Keratinocyte (primary cell): ENCODE results near the gene EPHB3.

Experiments used
- CTCF ChIP-seq, 3 experiments: IDR thresholded peaks in 1 of 3; conservative IDR thresholded peaks in 1 of 3; optimal IDR thresholded peaks in 1 of 3; 2 replicates in 2 of 3; 3 replicates in 1 of 3; pipeline versions ENCODE3 to v1.5.1; 2011; ENCODE audit warnings: low read length in 3 of 3, mild to moderate bottlenecking in 3 of 3, moderate library complexity in 2 of 3, control low read depth in 1 of 3, inconsistent platforms in 1 of 3; ENCODE audit not compliant: insufficient read depth in 2 of 3; ENCODE audit errors: extremely low read depth in 1 of 3
- EZH2 ChIP-seq: IDR thresholded peaks from one replicate; pipeline ENCODE4 v1.6.1; 2012; ENCODE audit warnings: inconsistent platforms, mild to moderate bottlenecking, low read length, moderate library complexity

GRCh38 chr3:184545769-184546168 is 15.8 kb upstream of the EPHB3 start:
- TF ChIP-seq CTCF (optimal IDR thresholded peaks at IDR 0.05 in 1 of 3, IDR thresholded peaks at IDR 0.05 in 1 of 3, conservative IDR thresholded peaks at IDR 0.05 in 1 of 3; ENCODE audit: extremely low read depth in 1 of 3, insufficient read depth in 2 of 3, low read length in 3 of 3) (no peak), EZH2 (no peak)
